GM18505 (cell line): Measurements from ENCODE around the gene SMC3.
"Not testable (repeated sequence)": the region's sequence is repeated elsewhere in the genome, so short reads cannot be mapped to it uniquely, and the experiment has no call there.

ENCODE experiments used
- ATAC-seq: cut with Tn5 transposase; IDR thresholded peaks from one replicate; pipeline ENCODE4 v1.9.1; 2021; ENCODE audit not compliant: unreplicated experiment
- POLR2A ChIP-seq: IDR thresholded peaks from 4 replicates; pipeline ENCODE4 v1.6.1; 2011; ENCODE audit warnings: borderline replicate concordance; ENCODE audit not compliant: insufficient read depth, insufficient read length; ENCODE audit errors: extremely low read depth

Gene SMC3

DNA sequence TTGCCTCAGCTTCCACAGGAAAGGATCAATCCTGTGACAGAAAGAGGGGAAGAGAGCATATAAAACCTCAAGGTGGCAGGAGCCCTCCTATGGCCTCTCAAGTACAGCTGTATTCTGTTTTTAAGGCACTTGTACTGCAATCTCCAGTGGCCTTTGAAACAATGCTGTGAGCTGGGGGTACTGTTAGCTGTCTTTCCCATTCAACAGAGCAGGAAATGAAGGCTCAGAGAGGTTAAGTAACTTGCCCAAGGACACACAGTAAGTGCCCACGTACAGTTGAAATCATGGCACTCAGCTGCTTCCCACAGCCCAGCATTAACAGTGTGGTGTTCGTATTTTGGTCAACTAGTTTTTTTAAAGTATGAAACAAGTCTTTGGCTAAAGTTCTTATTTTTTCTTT, 35.8 kb upstream of the SMC3 start:
- no peak for TF ChIP-seq POLR2A
- no peak for ATAC-seq

DNA sequence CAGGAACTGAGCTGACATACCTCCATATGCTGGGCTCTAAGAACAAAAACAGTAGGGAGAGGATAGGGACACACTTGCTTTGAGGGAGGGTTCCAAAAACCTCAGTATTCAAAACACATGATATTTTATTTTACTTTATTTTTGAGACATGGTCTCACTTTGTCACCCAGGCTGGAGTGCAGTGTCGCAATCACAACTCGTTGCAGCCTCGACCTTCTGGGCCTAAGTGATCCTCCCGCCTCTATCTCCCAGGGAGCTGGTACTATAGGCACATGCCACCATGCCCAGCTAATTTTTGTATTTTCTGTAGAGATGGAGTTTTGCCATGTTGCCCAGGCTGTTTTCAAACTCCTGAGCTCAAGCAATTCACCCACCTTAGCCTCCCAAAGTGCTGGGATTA, 34.9 kb upstream of the SMC3 start:
- not testable (repeated sequence) for ATAC-seq

DNA sequence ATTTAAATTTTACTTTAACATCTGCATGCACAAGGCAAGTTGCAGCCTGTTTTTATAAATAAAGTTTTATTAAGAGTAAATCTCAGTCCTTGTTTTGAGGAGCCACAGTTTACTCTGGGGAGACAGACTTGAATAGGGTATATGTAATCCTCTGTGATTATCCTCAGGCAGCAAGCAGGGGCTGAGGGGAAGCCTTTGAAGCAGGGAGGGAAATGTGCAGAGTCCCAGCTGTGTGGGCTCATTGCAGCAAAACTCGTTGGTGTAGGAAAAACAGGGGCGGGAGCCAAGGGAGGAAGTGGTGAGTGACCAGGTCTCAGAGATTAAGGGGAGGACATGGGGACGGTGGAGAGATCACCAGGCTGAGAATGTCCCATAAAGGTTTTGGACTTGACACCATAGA, 34.3 kb upstream of the SMC3 start:
- no peak for ATAC-seq
- no peak for TF ChIP-seq POLR2A

DNA sequence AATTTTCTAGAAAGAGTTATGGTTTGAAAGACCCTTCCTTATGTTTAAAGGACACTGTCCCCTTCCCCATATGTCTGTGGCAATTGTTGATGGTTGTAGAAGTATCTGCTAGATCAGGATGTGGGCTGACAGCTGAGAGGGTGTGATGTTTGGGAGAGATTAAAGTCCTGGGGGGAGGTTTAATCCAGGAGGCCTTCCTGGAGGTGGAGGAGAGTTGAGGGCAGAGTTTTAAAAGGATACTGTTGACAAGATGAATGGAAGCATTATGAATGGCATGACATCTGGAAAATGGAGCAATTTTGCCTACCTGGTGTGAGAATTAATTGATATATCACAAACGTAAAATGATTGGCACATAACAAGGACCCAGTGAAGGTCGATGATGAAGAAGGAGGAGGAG, 32.9 kb upstream of the SMC3 start:
- ATAC-seq = no peak
- TF ChIP-seq POLR2A = no peak

GRCh38 chr10:110535958-110536891, 31.3 kb upstream of the SMC3 start:
- TF ChIP-seq POLR2A = no peak
- peak; percentile 88 for ATAC-seq

GRCh38 chr10:110539091-110539490, 28.4 kb upstream of the SMC3 start:
- ATAC-seq = no peak

DNA sequence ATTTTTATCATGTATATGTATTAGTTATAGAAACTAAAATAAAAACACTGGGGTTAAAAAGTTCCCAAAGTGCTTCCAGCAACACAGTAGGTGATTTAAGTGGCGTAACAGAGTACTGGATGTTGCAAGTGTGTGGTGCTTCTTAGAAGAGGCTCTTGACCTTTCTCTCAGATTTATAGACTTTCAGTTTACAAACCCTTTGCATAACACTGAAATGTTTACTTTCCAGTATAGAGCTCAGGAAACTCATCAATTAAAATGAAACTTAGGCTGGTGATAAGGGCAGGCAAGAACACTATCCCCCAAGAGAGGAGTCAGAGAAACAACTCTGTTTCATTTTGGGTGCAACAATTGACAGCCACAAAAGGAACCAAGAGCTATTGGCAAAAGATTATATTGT, 27.5 kb upstream of the SMC3 start:
- no peak for TF ChIP-seq POLR2A
- ATAC-seq = no peak

More at GRCh38 chr10:110539091-110539490, 28.4 kb upstream of the SMC3 start:
- TF ChIP-seq POLR2A = no peak

DNA sequence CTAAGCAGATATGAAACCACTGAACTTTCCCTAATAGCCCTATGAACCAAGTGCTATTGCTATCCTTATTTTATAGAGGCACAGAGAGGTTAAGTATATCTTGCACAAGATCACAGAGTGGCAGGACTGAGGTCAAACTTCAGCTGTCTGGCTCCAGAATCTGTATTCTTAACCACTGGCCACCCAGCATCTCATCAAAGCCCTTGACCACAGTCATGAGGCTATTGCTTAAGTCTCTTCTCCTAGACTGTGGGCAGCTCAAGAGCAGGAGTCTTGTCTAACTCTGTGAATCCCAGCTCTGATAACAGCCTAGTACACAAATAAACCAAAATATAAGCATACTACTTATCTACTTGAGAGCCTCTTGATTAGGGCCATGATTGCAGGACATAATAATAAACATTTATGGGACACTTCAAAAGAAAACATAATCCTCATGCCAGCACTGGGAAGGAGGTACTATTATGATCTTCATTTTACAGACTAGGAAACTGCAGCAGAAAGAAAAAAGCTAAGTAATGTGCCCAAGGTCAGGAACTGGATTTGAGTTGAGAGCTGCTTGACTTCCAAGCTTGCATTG, 22.4 kb upstream of the SMC3 start:
- no peak for TF ChIP-seq POLR2A
- no peak for ATAC-seq

DNA sequence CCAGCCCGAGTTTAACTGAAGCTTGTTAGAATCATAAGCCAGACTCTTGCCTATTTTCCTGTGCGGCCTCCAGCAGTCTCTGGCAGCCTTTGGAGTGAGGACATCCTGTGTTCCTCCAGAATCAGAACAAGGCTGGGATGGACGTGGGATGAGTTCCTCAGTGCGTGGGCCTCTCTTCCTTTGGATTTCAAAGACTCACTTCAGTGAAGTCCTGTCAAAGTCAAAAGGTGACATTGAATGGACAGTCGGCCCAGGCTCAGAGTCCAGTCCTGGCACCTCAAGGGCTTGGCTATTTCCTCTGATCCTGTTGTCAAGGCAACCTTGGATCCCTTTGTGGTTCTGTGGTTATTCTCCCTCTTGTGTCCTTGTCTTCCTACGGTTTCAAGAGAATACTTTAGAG, 21.4 kb upstream of the SMC3 start:
- TF ChIP-seq POLR2A = no peak
- ATAC-seq = no peak

GRCh38 chr10:110546499-110547110, 20.9 kb upstream of the SMC3 start:
- TF ChIP-seq POLR2A = no peak
- no peak for ATAC-seq

DNA sequence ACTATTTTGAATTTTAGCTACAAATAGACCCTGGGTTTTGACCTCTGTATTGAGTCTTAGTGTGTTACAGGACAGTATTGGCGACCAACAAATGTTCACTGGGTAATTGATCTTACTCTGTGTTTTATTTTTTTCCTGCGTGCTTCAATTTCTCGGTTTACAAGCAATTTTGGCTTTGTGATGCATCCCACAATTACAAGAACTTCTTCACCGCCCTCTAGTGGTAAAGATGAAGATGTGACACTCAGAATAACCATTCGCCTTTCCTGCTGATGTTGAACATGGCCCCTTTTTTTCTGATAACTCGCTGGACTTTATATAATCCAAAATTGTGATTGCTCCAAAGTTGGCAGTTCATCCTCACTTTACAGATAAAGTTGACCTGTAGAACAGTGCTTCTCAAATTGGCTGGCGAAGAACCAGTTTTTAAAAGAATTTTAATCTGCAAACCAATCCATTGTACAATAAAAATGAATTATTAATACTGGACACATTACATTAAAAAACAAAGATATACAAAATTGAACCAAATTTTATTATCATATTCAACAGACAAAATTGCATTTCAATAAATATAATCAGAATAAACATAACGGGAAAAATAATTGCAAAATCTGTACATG, 20.2 kb upstream of the SMC3 start:
- TF ChIP-seq POLR2A = no peak
- ATAC-seq = no peak

DNA sequence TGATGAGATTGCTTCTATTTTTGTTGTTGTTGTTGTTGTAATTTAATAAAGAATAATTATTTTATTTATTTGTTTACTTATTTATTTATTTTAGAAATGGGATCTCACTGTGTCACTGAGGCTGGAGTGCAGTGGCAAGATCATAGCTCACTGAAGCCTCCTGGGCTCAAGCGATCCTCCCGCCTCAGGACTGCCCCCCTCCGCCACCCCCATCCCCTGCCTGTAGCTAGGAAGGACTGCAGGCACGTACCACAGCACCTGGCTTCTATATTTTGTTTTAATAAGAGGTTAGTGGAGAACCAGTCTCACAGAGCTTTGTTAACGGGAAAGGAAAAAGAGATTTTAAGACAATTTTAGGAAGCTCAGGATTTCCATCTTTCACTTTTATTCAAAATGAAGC, 19.5 kb upstream of the SMC3 start:
- no peak for ATAC-seq

DNA sequence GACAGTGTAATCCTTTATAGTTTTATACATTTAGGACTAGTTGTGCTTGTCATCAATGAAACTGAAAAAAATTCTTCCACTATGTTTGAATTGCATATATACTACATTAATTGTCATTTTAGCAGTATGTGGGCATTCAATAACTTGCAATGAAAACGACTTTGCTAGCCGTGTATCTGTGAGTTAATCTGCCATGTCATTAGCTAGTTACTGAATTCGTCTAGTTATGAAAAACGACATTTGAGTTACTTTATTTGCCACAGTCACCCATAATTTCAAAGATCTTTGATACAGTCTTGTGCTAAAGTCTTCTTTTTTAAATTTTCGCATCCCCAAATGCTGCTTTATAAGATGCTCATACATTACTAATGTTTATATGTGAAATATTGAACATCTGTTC, 18.3 kb upstream of the SMC3 start:
- no peak for ATAC-seq
- no peak for TF ChIP-seq POLR2A

More for the DNA sequence above, 19.5 kb upstream of the SMC3 start:
- TF ChIP-seq POLR2A = no peak
